Stimulated activated CD4-positive, alpha-beta T cell treated with anti-CD3 and anti-CD28 coated beads, Interleukin-15, amount 100 ng/mL, for 1 hour (primary cell): ENCODE measurements around the gene CYP27B1.
"Not testable (repeated sequence)": the region's sequence is repeated elsewhere in the genome, so short reads cannot be mapped to it uniquely, and the experiment has no call there.

Experiments used
- DNase-seq, 2 donors: peaks; one replicate each; pipeline ENCODE4 v3.0.0-alpha.2; 2020; ENCODE audit warnings: low read depth in 1 of 2, low spot score in 1 of 2

The CYP27B1 gene

GRCh38 chr12:57723630-57723962 lies 43.3 kb downstream of the CYP27B1 start:
- no peak for DNase-seq

DNA sequence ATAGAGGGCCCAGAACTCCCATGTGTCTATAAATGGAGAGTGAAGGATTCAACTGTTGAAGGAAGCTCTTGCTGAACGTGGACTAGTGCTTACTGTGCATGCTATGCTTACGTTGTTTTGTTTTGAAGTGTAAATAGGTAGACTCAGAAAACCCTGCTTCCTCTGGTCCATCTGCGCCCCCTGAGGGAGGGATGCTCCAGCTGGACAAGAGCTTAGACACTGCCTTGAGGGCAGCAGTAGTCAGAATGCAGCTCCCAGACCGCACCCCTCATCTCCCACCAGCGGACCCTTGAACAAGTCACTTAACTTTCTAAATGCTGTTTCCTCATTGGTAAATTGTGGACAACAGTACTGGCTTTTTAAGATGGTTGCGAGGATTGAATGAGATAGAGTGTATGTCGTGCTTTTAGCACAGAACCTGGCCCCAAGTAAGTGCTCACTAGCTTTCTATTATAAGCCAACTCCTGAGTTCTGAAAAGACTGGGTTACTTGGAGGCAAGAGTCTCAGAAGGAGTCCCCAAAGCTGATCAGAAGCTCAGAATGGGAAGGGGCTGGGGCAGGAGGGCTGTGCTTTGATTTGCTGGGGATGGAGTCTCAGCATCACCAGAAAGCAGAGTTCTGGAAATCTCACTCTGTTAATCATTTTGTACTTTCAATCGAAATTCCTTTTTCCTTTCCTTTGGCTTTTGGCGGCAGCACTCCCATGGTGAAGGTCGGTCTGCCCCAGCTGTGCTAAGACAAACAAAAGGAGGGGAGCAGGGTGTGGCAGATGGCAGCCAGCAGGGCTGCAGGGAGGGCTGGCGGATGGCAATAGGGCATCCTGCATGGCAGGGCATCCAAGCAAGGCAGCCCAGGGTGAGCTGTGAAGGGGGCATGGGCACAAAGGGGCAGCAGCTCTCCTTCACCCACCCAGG lies 43.9 kb downstream of the CYP27B1 start:
- DNase-seq = no peak

DNA sequence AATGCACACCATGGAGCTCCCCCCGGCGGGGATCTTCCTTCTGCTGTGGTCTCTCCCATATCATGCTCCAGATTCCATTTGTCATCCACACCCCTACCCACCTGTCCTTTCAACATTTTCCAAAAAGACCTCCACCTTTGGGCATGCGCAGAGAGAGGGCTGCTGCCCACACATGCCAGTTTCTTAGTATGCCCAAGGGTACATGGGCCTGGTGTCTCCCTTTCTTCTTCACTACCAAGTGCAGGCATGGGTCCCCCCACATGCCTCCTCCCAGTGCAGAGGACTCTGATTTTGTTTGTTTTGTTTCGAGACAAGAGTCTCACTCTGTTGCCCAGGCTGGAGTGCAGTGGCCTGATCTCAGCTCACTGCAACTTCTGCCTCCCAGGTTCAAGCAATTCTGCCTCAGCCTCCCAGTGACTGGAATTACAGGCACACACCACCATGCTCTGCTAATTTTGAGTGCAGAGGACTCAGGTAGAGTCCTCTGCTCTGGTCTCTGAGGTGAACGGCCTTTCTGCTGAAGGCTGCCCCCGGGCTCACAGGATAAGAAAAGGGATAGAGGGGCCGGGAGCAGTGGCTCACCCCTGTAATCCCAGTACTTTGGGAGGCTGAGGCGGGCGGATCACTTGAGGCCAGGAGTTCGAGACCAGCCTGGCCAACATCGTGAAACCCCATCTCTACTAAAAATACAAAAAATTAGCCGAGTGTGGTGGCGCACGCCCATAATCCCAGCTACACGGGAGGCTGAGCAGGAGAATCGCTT lies 44.9 kb downstream of the CYP27B1 start:
- not testable (repeated sequence) for DNase-seq

- DNase-seq = no peak
These were observed 46.0 kb downstream of the CYP27B1 start for GRCh38 chr12:57720606-57721595.

DNA sequence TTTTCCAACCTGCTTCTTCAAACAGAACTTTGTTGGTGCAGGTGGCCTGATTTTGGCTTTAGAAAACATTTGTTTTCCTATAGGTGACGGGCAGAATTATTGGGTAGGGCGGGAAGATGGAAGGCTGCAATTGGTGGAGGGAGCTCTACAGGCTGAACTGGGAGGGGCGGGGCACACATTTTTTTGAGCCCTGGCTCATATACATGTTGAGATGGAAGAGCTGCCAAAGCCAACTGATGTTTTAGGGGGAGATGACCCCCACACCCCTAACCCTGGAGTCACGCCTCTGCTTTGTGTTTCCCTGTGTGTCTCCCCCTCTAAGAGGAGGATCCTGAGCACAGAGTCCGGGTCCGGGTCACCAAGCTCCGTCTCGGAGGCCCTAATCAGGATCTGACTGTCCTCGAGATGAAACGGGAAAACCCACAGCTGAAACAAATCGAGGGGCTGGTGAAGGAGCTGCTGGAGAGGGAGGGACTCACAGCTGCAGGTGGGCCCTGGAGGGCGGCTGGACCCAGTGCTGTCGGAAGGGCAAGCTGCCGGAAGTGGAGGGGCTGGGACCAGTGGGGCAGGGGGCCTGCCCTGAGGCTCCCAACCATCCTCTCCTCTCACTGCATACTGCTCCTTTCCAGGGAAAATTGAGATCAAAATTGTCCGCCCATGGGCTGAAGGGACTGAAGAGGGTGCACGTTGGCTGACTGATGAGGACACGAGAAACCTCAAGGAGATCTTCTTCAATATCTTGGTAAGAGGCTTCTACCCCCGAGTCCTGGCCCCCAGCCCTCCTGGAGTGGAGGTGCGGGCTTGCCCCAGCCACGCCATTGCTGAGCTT lies 46.9 kb downstream of the CYP27B1 start:
- DNase-seq = no peak

- DNase-seq = no peak
These were observed 48.0 kb downstream of the CYP27B1 start for GRCh38 chr12:57718641-57719528.

GRCh38 chr12:57717846-57718640 lies 48.8 kb downstream of the CYP27B1 start:
- DNase-seq = no peak

GRCh38 chr12:57717131-57717530 lies 49.7 kb downstream of the CYP27B1 start:
- no peak for DNase-seq

GRCh38 chr12:57716305-57716704 lies 50.6 kb downstream of the CYP27B1 start:
- no peak for DNase-seq

GRCh38 chr12:57715786-57716185 lies 51.1 kb downstream of the CYP27B1 start:
- DNase-seq = no peak

DNA sequence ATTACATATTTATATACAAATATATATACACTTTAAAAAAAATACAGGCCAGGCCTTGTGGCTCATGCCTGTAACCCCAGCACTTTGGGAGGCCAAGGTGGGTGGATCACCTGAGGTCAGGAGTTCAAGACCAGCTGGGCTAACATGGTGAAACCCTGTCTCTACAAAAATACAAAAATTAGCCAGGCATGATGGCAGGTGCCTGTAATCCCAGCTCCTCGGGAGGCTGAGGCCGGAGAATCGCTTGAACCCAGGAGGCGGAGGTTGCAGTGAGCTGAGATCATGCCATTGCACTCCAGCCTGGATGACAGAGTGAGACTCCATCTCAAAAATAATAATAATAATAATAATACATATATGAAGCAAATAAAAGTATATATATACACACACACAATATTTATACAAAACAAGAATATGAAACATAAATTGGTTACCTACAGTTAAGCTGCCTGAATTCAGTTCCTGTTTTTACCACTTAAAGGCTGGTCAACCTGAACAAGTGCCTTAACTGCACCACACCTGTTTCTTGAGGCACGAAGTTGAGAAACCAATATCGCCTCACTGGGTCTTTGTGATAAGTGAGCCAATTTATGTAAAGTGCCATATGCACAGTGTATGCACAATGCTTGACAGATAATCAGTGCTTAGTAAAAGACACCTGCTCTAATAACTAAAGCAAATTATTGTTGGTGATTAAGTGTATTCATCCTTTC lies 51.7 kb downstream of the CYP27B1 start:
- DNase-seq = not testable (repeated sequence)

DNA sequence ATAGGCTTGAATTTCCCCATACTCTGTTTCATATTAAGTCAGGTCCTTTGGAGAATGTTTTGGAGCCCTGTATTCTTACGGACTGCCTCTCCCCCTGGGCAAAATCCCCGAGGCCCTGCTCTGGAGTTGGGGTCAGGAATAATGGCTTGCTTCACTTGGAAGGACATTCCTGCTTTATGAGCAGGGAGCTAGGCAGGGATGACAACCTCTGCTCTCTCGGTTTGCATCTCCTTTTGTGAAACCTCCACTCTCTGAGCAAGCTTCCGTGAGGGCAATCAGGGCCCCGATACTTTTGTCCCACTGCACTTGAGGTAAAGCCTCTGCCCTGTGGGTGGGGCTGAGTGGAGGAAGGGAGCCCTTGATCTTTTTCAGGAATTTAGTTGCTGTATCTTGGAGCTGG lies 53.7 kb downstream of the CYP27B1 start:
- DNase-seq = no peak

GRCh38 chr12:57712701-57713100 lies 54.2 kb downstream of the CYP27B1 start:
- no peak for DNase-seq
